ENCODE measurements around the gene TACC2.

DNA sequence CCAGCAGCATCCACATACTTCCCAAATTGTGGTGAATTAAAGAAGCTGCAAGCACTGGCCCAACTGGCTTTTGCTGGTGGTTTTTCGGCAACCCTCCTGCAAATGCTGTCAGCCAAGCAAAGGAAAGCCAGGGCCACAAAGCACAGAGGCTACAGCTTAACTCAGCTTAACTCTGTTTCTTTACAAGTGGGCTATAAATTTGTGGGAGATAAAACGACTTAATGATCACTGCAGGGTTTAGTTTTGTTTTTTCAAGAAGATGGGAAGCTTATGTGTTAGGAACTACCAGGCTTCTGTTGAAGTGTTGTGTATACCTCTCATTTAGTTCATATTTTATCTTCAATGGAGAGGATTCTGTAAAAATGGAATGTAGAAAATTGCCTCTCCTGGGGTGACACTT, 110.6 kb downstream of the TACC2 start:
- TF ChIP-seq, protein P1, sequence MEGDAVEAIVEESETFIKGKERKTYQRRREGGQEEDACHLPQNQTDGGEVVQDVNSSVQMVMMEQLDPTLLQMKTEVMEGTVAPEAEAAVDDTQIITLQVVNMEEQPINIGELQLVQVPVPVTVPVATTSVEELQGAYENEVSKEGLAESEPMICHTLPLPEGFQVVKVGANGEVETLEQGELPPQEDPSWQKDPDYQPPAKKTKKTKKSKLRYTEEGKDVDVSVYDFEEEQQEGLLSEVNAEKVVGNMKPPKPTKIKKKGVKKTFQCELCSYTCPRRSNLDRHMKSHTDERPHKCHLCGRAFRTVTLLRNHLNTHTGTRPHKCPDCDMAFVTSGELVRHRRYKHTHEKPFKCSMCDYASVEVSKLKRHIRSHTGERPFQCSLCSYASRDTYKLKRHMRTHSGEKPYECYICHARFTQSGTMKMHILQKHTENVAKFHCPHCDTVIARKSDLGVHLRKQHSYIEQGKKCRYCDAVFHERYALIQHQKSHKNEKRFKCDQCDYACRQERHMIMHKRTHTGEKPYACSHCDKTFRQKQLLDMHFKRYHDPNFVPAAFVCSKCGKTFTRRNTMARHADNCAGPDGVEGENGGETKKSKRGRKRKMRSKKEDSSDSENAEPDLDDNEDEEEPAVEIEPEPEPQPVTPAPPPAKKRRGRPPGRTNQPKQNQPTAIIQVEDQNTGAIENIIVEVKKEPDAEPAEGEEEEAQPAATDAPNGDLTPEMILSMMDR (IDR thresholded peaks at IDR 0.05; ENCODE audit: insufficient read depth, low read length, poor library complexity, severe bottlenecking), result no peak
- no peak for TF ChIP-seq EZH2phosphoT487 (conservative IDR thresholded peaks at IDR 0.05; ENCODE audit: low read length)
